Measurements from ENCODE around the gene ZNRF2. TPM values are rescaled to one million over a fixed set of nuclear protein-coding genes. Genes with fewer than 3 reads are reported as not detected.

ZNRF2 gene
- total and polyA plus RNA-seq, 2 donors (not counting 3 experiments of a cell fraction or from before 2014, with no cell fraction given): 1.4 to 5.9 TPM

DNA sequence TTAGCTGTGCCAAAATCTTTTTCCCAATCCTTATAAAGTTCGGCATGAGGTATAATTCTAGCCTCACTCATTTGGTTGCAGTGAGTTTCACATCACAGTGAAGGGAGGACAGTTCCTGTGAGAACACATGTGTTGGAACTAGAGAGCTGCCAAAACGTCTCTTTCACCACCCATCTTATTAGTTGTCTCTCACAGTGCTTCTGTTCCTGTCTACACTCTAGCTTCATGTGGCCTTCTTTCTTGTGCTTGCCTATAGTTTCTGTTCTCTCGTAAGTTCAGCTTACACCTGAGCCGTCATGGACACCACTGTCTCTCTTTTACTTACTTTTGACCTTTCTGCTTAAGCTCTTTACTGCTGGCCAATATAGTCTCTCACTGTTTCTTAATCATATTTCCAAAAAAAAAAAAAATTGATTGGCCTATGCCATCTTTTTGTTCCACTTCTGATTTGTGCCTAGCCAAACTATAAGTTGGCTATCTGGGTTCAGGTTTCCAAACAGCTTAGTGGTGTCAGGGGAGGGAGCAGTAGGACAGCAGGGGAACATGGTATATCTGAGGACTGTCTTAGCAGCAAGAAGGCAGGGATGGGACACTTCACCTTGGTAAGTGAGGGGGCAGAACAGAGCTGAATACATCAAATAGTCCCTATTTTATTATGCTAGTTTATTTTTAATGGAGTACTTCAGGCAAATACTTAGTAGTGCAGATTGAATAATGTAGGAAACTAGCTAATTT lies 38.0 kb downstream of the ZNRF2 start:
- Histone ChIP-seq H3K4me3 (replicated peaks in 1 of 3; ENCODE audit: insufficient read depth in 1 of 3, low read depth in 1 of 3, low read length in 3 of 3) (no peak overlapping the region), H3K79me2 (ENCODE audit: control insufficient read depth, insufficient read depth, low read length) (no peaks in the 10 kb centered on the region), H3K4me2 (ENCODE audit: insufficient read depth, low read length) (no peak overlapping the region), H3K4me1 (ENCODE audit: control insufficient read depth, extremely low read depth, insufficient read depth, low read length) (no peaks in the 10 kb centered on the region), H2AFZ (ENCODE audit: low read depth, low read length) (no peak overlapping the region), H3K9me1 (replicated peaks; ENCODE audit: control insufficient read depth, extremely low read depth, insufficient read depth, low read length) (no peaks in the 10 kb centered on the region), H3K27me3 (ENCODE audit: control insufficient read depth in 2 of 2, insufficient read depth in 2 of 2, low read length in 2 of 2) (no peaks in the 10 kb centered on the region), H3K36me3 (ENCODE audit: control insufficient read depth in 2 of 2, extremely low read depth in 1 of 2, insufficient read depth in 2 of 2, low read length in 2 of 2) (no peaks in the 10 kb centered on the region), H3K27ac (ENCODE audit: insufficient read depth, low read depth, low read length) (no peak overlapping the region), H3K9ac (replicated peaks; ENCODE audit: extremely low read depth, insufficient read depth, low read length) (no peak overlapping the region), H4K20me1 (replicated peaks; ENCODE audit: control insufficient read depth, extremely low read depth, insufficient read depth, low read length) (no peaks in the 10 kb centered on the region), H3K9me3 (replicated peaks; ENCODE audit: control insufficient read depth, insufficient read depth, low read length) (no peaks in the 10 kb centered on the region)
- no TSS peak for BruUV-seq (replicated peaks)
- no peak for FAIRE-seq
- DNase-seq (ENCODE audit: low read depth, low spot score): no peak
- dilution Hi-C loops (cut with MboI; ENCODE audit: extremely low pct_ligation_motif_present, low sequenced_read_pairs) (no loop called here), intact Hi-C loops (cut with micrococcal nuclease) (no loop called here)
- CTCF ChIA-PET: interaction anchor here (0.7 to 1.4 kb wide), 3 partner anchors 9 to 240 kb away, joined by 3 read pairs; no protein-coding TSS in a partner anchor
- POLR2A ChIA-PET: interaction anchor here (0.7 kb wide), 1 partner anchor 1854 kb away, joined by 3 read pairs; no protein-coding TSS in a partner anchor
- TF ChIP-seq GATA2 (IDR thresholded peaks at IDR 0.05; ENCODE audit: insufficient read depth, insufficient read length, low read depth, low read length): no peak
- no peak for TF ChIP-seq FOS (IDR thresholded peaks at IDR 0.05; ENCODE audit: borderline replicate concordance, insufficient read depth, low read length)
- TF ChIP-seq, protein P1, sequence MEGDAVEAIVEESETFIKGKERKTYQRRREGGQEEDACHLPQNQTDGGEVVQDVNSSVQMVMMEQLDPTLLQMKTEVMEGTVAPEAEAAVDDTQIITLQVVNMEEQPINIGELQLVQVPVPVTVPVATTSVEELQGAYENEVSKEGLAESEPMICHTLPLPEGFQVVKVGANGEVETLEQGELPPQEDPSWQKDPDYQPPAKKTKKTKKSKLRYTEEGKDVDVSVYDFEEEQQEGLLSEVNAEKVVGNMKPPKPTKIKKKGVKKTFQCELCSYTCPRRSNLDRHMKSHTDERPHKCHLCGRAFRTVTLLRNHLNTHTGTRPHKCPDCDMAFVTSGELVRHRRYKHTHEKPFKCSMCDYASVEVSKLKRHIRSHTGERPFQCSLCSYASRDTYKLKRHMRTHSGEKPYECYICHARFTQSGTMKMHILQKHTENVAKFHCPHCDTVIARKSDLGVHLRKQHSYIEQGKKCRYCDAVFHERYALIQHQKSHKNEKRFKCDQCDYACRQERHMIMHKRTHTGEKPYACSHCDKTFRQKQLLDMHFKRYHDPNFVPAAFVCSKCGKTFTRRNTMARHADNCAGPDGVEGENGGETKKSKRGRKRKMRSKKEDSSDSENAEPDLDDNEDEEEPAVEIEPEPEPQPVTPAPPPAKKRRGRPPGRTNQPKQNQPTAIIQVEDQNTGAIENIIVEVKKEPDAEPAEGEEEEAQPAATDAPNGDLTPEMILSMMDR (IDR thresholded peaks at IDR 0.05; ENCODE audit: extremely low read depth in 1 of 2, insufficient read depth in 1 of 2, low read depth in 1 of 2, low read length in 2 of 2): no peak
- no peak for TF ChIP-seq JUN (IDR thresholded peaks at IDR 0.05; ENCODE audit: borderline replicate concordance, insufficient read depth, insufficient read length, low read depth)
- TF ChIP-seq POLR2AphosphoS5 (IDR thresholded peaks at IDR 0.05; ENCODE audit: insufficient read depth, low read depth, low read length): no peak
- no peak for TF ChIP-seq POLR2A (IDR thresholded peaks at IDR 0.05; ENCODE audit: low read depth, low read length)
- TF ChIP-seq MYC (IDR thresholded peaks at IDR 0.05; ENCODE audit: low read depth, low read length): no peak
- TF ChIP-seq, protein P2, sequence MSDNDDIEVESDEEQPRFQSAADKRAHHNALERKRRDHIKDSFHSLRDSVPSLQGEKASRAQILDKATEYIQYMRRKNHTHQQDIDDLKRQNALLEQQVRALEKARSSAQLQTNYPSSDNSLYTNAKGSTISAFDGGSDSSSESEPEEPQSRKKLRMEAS (IDR thresholded peaks at IDR 0.05; ENCODE audit: insufficient read depth, insufficient read length): no peak
- TF ChIP-seq EZH2 (IDR thresholded peaks at IDR 0.05; ENCODE audit: borderline replicate concordance, low read depth, low read length, severe bottlenecking): no peak

Data from endothelial cell of umbilical vein (primary cell).